ENCODE results near the gene RSRC2. TPM values are rescaled to one million over a fixed set of nuclear protein-coding genes. Genes with fewer than 3 reads are reported as not detected.

RSRC2 gene
- total and polyA plus RNA-seq, 9 of the 15 experiments (the other 6 are each of a cell fraction or from before 2014, with no cell fraction given) = 52.6 to 123 (median 80.3) TPM

DNA sequence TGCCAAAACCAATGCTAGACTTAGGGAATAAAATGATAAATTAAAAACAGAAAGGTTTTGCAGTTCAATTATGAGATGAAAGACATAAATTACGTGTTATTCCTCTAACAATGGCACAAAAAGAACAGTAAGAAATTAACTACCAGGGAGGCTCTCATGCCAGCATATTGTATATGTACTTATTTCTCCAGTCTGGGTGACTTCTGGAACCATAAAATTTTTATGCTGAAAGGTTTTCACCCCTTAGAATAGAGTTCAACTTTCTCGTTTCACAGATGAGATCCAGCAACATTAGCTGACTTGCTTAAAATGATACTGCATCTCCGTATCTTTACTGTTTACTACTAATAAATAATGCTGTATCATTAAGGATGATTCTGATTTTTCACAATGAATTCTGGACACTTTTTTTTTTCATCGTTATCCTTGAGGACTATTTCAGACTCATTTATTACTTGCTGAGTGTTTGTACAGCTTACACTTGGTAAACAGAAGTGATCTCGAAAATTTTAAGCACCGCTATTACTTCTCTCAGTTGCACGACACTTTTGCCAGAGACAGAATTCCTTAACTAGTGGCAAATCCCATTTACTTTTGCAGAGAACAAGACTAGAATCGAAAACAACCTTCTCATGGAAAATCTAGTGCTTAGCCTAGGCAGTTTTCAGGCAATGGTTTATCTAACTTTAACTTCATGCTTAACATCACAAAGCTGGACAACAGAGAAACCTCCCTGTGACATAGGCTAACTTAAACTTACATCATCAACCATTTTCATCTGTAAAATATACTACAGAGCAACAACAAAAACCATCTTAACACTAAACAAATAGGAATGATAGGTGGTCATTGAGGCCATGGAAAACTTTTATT, 2.7 kb downstream of the RSRC2 start:
- peak overlapping the region in 1 of 2 experiments; percentile 98; a peak in 3 of 4 replicates for H3K9ac ChIP-seq (ENCODE audit: insufficient read depth in 1 of 2, low read depth in 2 of 2, low read length in 2 of 2)
- BruUV-seq (replicated peaks) = no TSS peak
- H3K36me3 ChIP-seq (ENCODE audit: control insufficient read depth, insufficient read depth, low read length) = peaks cover 73% of the 10 kb centered on the region
- H3K79me2 ChIP-seq (ENCODE audit: control insufficient read depth, insufficient read depth, low read length) = peaks cover 96% of the 10 kb centered on the region
- FAIRE-seq (peak; percentile 61), DNase-seq (ENCODE audit: extremely low read depth in 1 of 4, low spot score in 3 of 4) (no peak), ATAC-seq (no peak)
- peak overlapping the region; percentile 54 for H3K27ac ChIP-seq (ENCODE audit: extremely low read depth, low read depth, low read length)
- POLR2A ChIA-PET = interaction anchor here (1.0 to 6.5 kb wide), 11 partner anchors 9 to 124 kb away, joined by 3 to 73 read pairs (median 6); partner anchors contain the start of gene ZCCHC8
- H3K9me1 ChIP-seq (ENCODE audit: control insufficient read depth, insufficient read depth, low read length) = no peaks in the 10 kb centered on the region
- WGBS (ENCODE audit: insufficient coverage, low coverage, missing lambda C conversion rate) = 3% methylated on average over 8 of the region's 8 CpGs
- in situ Hi-C loops (cut with MboI) = no loop called here
- H3K4me1 ChIP-seq (replicated peaks in 1 of 2; ENCODE audit: control insufficient read depth in 2 of 2, insufficient read depth in 2 of 2, low read length in 2 of 2) = peaks cover 4 to 21% of the 10 kb centered on the region in 2 experiments; a peak in 2 of 5 replicates
- CTCF ChIA-PET (ENCODE audit: low intra/inter-chr PET ratio) = no interaction called here
- H3K4me3 ChIP-seq = peak overlapping the region; percentile 62
- no peak overlapping the region for H2AFZ ChIP-seq (ENCODE audit: low read depth, low read length)
- no peaks in the 10 kb centered on the region for H3K9me3 ChIP-seq (replicated peaks; ENCODE audit: control insufficient read depth, insufficient read depth, low read depth, low read length)
- peak overlapping the region; percentile 82 for H3K4me2 ChIP-seq (ENCODE audit: insufficient read depth, low read length)
- peaks cover 37% of the 10 kb centered on the region for H4K20me1 ChIP-seq (replicated peaks; ENCODE audit: control insufficient read depth, insufficient read depth, low read length)
- intact Hi-C loops (cut with micrococcal nuclease) = no loop called here
- H3K27me3 ChIP-seq (ENCODE audit: control insufficient read depth in 2 of 2, insufficient read depth in 2 of 2, low read length in 2 of 2) = no peaks in the 10 kb centered on the region
- TF ChIP-seq ZNF780A (CRISPR knock-in tag; IDR thresholded peaks at IDR 0.05) (no peak), CBX1 (IDR thresholded peaks at IDR 0.05; ENCODE audit: low read depth) (no peak), ZFPM2 (CRISPR knock-in tag; IDR thresholded peaks at IDR 0.05) (no peak), ZNF239 (CRISPR knock-in tag; IDR thresholded peaks at IDR 0.05) (no peak), ZNF57 (CRISPR knock-in tag; IDR thresholded peaks at IDR 0.05) (no peak), NFIX (CRISPR knock-in tag; IDR thresholded peaks at IDR 0.05; ENCODE audit: low read depth) (no peak), C11orf30 (IDR thresholded peaks at IDR 0.05; ENCODE audit: low read depth) (peak; percentile 61), MAFF (IDR thresholded peaks at IDR 0.05; ENCODE audit: low read length) (peak; percentile 16; the same call in 1 of the 2 replicates), EGR1 (conservative IDR thresholded peaks at IDR 0.05) (no peak), POLR2G (IDR thresholded peaks at IDR 0.05; ENCODE audit: low read depth, low read length) (0 out of 2 replicates have a peak, but pooled peaks have one; percentile 26), ZNF717 (CRISPR knock-in tag; IDR thresholded peaks at IDR 0.05) (peak; percentile 33; the same call in 1 of the 2 replicates), NR0B1 (IDR thresholded peaks at IDR 0.05; ENCODE audit: partially characterized antibody) (no peak), RBFOX2 (IDR thresholded peaks at IDR 0.05; ENCODE audit: low read depth, low read length) (peak; percentile 70), EP400 (IDR thresholded peaks at IDR 0.05) (0 out of 2 replicates have a peak, but pooled peaks have one; percentile 21), POLR2A (conservative IDR thresholded peaks at IDR 0.05) (no peak; the same call in 1 of the 2 replicates), ZNF316 (IDR thresholded peaks at IDR 0.05) (peak; percentile 88), SP1 (CRISPR knock-in tag; IDR thresholded peaks at IDR 0.05) (peak; percentile 22; the same call in 1 of the 2 replicates), ZNF23 (CRISPR knock-in tag; IDR thresholded peaks at IDR 0.05) (no peak)
- TF ChIP-seq, protein P1, sequence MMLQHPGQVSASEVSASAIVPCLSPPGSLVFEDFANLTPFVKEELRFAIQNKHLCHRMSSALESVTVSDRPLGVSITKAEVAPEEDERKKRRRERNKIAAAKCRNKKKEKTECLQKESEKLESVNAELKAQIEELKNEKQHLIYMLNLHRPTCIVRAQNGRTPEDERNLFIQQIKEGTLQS (IDR thresholded peaks at IDR 0.05) = peak; percentile 43
- TF ChIP-seq, protein P1 (CRISPR knock-in tag; conservative IDR thresholded peaks at IDR 0.05) = no peak
- TF ChIP-seq, protein P2, sequence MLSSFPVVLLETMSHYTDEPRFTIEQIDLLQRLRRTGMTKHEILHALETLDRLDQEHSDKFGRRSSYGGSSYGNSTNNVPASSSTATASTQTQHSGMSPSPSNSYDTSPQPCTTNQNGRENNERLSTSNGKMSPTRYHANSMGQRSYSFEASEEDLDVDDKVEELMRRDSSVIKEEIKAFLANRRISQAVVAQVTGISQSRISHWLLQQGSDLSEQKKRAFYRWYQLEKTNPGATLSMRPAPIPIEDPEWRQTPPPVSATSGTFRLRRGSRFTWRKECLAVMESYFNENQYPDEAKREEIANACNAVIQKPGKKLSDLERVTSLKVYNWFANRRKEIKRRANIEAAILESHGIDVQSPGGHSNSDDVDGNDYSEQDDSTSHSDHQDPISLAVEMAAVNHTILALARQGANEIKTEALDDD (IDR thresholded peaks at IDR 0.05) = 0 out of 2 replicates have a peak, but pooled peaks have one; percentile 23

All from K562 (cell line).